GM19455 (cell line): Measurements from ENCODE around the gene PDSS1.
A peak's percentile ranks its signal among the peaks of the same experiment; 100 is the strongest.
"Not testable (repeated sequence)": the region's sequence is repeated elsewhere in the genome, so short reads cannot be mapped to it uniquely, and the experiment has no call there.

Experiments used
- ATAC-seq: cut with Tn5 transposase; IDR thresholded peaks from one replicate; pipeline ENCODE4 v1.9.1; 2021; ENCODE audit not compliant: unreplicated experiment

PDSS1 gene, protein sequence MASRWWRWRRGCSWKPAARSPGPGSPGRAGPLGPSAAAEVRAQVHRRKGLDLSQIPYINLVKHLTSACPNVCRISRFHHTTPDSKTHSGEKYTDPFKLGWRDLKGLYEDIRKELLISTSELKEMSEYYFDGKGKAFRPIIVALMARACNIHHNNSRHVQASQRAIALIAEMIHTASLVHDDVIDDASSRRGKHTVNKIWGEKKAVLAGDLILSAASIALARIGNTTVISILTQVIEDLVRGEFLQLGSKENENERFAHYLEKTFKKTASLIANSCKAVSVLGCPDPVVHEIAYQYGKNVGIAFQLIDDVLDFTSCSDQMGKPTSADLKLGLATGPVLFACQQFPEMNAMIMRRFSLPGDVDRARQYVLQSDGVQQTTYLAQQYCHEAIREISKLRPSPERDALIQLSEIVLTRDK

GRCh38 chr10:26697163-26697921, at the start of gene PDSS1:
TSS of gene PDSS1 (plus strand) at chr10:26697701. CDS start at chr10:26697712, 11 bp downstream.
- peak; percentile 84 for ATAC-seq

GRCh38 chr10:26648245-26648636, 49.3 kb upstream of the PDSS1 start:
- not testable (repeated sequence) for ATAC-seq

- no peak for ATAC-seq
Measured at GRCh38 chr10:26650406-26650805, 47.1 kb upstream of the PDSS1 start.

- ATAC-seq, result not testable (repeated sequence)
Measured at GRCh38 chr10:26651476-26651875, 46.0 kb upstream of the PDSS1 start.

GRCh38 chr10:26653004-26653403, 44.5 kb upstream of the PDSS1 start:
- ATAC-seq, result no peak

- no peak for ATAC-seq
Measured at GRCh38 chr10:26655746-26656145, 41.8 kb upstream of the PDSS1 start.

DNA sequence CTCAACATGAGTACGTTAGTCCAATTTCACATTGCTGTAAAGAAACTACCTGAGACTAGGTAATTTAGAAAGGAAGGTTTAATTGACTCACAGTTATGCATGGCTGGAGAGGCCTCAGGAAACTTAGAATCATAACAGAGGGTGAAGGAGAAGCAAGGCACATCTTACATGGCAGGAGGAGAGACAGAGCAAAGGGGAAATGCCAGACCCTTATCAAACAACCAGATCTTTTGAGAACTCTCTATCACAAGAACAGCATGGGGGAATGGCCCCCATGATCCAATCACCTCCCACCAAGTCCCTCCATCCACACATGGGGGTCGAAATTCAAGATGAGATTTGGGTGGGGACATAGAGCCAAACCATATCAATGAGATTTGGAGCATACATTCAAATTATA, 34.6 kb upstream of the PDSS1 start:
- no peak for ATAC-seq

GRCh38 chr10:26665080-26666048, 32.1 kb upstream of the PDSS1 start:
- ATAC-seq, result no peak

DNA sequence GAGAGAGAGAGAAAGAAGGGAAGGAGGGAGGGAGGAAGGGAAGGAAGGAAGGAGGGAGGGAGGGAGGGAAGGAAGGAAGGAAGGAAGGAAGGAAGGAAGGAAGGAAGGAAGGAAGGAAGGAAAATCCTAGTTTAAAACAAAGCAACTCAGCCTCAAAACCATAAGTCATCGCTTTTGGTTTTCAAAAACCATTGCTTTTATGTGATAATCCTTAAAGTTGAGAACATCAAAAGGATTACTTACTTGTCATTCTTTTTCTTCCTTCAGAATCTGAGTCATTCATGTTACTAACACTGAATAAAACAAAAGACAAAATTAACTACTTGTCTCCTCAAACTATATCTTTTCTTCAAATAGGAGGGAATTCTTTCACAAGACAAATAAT, 21.6 kb upstream of the PDSS1 start:
- ATAC-seq, result no peak

DNA sequence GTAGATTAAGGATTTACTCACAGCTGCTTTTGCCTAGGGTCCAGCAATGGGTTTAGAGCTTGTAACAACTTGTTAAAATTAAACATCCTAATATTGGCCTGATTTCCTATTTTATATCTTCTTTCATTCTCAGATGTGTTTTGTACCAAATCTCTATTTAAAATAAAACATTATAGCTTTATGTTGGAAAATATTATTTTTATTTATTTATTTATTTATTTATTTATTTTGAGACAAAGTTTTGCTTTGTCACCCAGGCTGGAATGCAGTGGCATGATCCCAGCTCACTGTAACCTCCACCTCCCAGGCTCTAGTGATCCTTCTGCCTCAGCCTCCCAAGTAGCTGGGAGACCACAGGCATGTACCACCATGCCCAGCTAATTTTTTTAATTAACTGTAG, 17.9 kb upstream of the PDSS1 start:
- ATAC-seq, result no peak

DNA sequence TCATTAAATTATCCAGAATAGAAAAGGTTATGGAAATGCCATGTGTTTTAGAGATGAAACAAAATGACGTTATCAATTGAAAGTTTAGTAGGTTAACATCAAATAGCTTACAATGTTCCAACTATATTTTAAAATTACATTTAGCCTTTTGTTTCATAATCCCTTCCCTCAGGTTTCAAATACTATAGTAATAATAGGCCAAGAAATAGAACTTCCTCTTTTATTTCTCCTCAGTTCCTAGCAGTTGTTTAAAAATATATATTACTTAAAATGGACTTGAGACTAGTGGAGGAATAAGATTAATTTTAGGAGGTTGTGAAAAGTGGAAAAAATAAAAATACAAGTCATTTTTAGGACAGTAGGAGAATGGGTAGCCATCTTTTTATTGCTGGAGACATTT, 16.4 kb upstream of the PDSS1 start:
- no peak for ATAC-seq

DNA sequence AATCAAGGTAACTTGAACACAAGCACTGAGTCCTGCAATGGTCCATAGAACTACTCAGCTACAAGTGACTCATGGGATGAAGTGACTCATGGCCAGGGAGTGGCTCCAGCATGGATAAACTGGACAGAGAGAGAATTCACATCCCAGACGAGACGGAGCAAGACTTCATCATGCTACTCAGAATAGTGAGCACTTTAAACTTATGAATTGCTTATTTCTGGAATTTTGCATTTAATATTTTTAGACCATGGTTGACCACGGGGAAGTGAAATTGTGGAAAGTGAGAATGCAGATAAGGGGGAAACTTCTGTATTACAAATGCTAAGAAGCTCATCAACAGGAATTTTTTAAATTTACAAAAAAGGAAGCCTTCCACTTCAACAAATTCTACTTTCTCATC, 15.5 kb upstream of the PDSS1 start:
- not testable (repeated sequence) for ATAC-seq

- no peak for ATAC-seq
Measured at GRCh38 chr10:26682931-26683330, 14.6 kb upstream of the PDSS1 start.

- ATAC-seq, result peak; percentile 89
Measured at GRCh38 chr10:26684667-26685264, 12.7 kb upstream of the PDSS1 start.

- no peak for ATAC-seq
Measured at GRCh38 chr10:26685441-26685840, 12.1 kb upstream of the PDSS1 start.

DNA sequence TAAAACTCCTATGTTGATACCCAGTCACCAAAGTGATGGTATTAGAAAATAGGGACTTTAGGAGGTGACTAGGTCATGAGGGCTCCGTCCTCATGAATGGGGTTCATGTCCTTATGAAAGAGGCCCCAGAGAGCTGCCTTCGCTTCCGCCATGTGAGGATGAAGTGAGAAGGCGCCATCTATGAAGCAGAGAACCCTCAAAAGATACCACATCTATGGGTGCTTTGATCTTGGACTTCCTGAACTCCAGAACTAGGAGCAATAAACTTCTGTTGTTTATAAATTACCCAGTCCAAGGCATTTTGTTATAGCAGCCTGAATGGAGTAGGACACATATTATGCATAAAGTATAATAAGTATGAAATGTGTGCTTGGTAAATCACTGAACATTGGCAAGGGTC, 8.1 kb upstream of the PDSS1 start:
- no peak for ATAC-seq

- ATAC-seq, result no peak
Measured at GRCh38 chr10:26690731-26691475, 6.6 kb upstream of the PDSS1 start.

DNA sequence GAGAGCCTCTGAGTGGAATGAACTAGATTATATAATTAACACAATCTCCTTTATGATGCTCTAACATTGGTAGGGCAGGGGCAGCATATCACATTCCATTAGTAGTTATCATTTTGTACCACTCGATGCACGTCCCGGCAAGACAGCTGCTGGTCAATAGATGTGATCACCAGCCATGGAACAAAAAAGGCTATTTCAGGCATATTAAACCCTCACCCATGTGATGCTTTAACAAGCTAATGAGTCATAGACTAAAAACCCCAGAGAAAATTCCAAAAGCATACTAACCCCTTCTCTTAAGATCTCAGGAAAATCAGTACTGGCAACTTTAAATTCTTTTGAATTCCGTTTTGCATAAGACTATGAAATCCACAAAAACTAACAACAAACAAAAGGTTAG, 3.0 kb upstream of the PDSS1 start:
- not testable (repeated sequence) for ATAC-seq

DNA sequence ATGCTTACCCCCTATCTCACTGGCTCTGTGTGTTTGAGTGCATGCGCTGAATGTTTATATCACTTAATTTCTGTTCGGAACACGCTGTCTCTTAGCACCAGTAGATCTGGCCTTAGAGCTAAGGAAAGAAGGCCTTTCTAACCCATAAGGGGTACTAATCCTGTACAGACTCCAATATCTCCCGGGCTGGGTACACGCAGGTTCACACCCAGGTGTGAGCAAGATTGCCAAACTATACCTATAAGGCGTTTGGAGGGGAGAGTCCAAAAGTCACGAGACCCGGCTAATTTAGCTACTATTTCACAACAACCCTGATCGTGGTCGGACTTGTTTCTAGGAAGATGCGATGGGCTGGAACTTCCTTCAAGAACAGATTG, 727 bp upstream of the PDSS1 start:
- ATAC-seq, result peak; percentile 1
